PFSK-1 (cell line): ENCODE measurements around the gene CHST11.

Experiments used
- POLR2AphosphoS5 ChIP-seq: IDR thresholded peaks from 2 replicates; pipeline ENCODE4 v1.6.1; 2012; ENCODE audit warnings: low read depth, mild to moderate bottlenecking, control low read depth, low read length, moderate library complexity
- TF ChIP-seq, protein P1 (sequence below), 2 experiments: IDR thresholded peaks; 2 replicates each; pipeline versions ENCODE4 v1.6.1 to v1.8.0; 2011 to 2012; ENCODE audit warnings: low read depth in 2 of 2, low read length in 2 of 2, control low read depth in 1 of 2, inconsistent platforms in 1 of 2, mild to moderate bottlenecking in 1 of 2, moderate library complexity in 1 of 2; ENCODE audit not compliant: insufficient read depth in 1 of 2

DNA sequence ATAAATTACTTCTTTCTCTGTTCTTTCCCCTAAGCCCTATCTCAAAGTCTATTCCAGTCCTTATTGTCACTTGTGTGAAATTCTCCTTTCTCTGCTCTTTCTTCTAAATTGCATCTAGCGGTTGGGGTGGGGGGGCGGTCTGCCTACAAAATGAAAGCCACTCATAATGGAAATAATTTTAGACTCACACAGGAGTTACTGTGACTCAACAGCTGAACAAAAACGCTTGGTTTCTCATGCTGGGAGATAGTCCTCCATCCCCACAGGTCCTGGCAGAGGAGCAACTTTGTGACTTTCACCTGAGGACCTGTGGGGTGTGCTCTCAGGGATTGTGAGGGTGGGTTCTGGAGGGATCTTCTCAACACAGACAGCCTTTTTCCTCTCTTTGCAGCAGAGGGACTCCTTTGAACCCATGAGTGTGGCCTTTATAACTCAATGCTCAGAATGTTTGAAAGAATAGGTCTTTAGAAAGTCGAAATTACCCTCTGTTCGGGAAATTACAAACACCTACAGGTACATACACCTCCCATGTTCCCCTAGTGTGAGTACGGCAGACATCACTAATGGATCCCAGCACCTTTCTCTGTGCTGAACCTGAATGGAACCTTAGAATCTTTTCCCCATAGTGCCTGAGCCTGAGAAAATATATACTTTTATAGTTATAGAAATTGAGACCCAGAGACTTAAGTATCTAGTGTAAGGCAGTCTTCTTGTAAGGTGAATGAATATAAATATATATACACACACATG, 109.7 kb downstream of the CHST11 start:
- TF ChIP-seq, protein P1, sequence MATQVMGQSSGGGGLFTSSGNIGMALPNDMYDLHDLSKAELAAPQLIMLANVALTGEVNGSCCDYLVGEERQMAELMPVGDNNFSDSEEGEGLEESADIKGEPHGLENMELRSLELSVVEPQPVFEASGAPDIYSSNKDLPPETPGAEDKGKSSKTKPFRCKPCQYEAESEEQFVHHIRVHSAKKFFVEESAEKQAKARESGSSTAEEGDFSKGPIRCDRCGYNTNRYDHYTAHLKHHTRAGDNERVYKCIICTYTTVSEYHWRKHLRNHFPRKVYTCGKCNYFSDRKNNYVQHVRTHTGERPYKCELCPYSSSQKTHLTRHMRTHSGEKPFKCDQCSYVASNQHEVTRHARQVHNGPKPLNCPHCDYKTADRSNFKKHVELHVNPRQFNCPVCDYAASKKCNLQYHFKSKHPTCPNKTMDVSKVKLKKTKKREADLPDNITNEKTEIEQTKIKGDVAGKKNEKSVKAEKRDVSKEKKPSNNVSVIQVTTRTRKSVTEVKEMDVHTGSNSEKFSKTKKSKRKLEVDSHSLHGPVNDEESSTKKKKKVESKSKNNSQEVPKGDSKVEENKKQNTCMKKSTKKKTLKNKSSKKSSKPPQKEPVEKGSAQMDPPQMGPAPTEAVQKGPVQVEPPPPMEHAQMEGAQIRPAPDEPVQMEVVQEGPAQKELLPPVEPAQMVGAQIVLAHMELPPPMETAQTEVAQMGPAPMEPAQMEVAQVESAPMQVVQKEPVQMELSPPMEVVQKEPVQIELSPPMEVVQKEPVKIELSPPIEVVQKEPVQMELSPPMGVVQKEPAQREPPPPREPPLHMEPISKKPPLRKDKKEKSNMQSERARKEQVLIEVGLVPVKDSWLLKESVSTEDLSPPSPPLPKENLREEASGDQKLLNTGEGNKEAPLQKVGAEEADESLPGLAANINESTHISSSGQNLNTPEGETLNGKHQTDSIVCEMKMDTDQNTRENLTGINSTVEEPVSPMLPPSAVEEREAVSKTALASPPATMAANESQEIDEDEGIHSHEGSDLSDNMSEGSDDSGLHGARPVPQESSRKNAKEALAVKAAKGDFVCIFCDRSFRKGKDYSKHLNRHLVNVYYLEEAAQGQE (IDR thresholded peaks at IDR 0.05; ENCODE audit: insufficient read depth in 1 of 2, low read depth in 2 of 2, low read length in 2 of 2): no peak
- TF ChIP-seq POLR2AphosphoS5: no peak
